ENCODE measurements around the gene NANOS1.
"Not testable (repeated sequence)": the region's sequence is repeated elsewhere in the genome, so short reads cannot be mapped to it uniquely, and the experiment has no call there.

NANOS1 gene

DNA sequence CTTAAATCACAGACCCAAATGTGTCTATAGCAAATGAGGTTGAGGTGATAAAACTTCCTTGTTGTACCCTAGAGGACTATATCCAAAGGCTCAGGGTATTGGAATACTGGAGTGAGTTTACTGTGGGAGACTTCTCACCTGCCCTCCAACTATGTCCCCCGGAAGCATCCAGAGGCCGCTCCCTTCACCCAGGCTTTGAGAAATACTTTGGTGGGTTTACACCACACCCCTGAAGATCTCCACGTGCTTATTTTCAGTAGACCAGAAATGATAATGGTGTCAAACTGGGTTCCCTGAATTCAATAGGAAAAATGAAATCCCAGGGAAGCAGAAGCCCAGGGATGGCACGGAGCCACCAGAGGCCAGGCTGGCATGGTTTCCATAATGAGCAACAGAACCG is 31.3 kb upstream of the NANOS1 start:
- Mint-ChIP-seq H3K4me1 (no peaks in the 10 kb centered on the region), H3K27me3 (peaks cover 32% of the 10 kb centered on the region), H3K4me3 (no peak overlapping the region), H3K36me3 (no peaks in the 10 kb centered on the region), H3K27ac (no peak overlapping the region), H3K9me3 (peaks cover 3% of the 10 kb centered on the region)
- ATAC-seq: no peak

GRCh38 chr10:119001717-119002500 is 27.6 kb upstream of the NANOS1 start:
- Mint-ChIP-seq H3K4me3 (no peak overlapping the region), H3K9me3 (peaks cover 3% of the 10 kb centered on the region), H3K4me1 (no peaks in the 10 kb centered on the region), H3K27me3 (peaks cover 51% of the 10 kb centered on the region), H3K27ac (no peak overlapping the region), H3K36me3 (no peaks in the 10 kb centered on the region)
- ATAC-seq: no peak

DNA sequence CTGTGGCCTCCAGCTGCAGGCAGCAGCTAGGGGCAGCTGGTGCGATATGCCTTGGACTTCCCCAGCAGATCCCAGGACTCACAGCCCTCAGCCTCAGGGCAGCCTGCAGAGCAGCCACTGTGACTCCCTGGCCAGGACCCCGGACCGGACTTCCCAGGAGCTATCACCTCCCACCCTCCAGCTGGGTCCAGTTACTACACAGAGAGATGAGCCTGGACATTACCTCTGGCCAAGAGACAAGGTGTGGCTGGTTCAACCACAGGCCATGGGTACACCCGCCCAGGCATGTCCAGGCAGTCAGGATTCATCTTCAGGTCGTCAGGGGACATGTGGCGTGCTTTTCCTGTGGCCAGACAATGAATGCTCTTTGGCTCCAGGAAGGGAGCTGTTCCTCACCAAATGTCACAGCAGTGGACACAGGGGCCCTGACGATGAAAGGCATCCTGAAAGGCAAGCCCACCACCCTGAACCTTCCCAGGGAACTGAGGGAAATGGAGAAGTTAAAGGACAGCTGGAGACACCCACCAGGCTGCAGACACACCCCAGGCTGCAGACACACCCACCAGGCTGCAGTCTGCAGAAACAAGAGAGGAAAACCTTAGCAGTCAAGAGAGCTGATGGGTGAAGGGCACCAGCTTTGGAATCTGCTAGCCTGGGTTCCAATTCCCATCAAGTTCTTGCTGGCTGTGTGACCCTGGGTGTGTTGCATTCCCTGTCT is 25.8 kb upstream of the NANOS1 start:
- Mint-ChIP-seq H3K9me3 (no peaks in the 10 kb centered on the region), H3K27ac (no peak overlapping the region), H3K27me3 (peaks cover 55% of the 10 kb centered on the region), H3K4me1 (no peaks in the 10 kb centered on the region), H3K36me3 (no peaks in the 10 kb centered on the region), H3K4me3 (no peak overlapping the region)
- ATAC-seq: no peak

DNA sequence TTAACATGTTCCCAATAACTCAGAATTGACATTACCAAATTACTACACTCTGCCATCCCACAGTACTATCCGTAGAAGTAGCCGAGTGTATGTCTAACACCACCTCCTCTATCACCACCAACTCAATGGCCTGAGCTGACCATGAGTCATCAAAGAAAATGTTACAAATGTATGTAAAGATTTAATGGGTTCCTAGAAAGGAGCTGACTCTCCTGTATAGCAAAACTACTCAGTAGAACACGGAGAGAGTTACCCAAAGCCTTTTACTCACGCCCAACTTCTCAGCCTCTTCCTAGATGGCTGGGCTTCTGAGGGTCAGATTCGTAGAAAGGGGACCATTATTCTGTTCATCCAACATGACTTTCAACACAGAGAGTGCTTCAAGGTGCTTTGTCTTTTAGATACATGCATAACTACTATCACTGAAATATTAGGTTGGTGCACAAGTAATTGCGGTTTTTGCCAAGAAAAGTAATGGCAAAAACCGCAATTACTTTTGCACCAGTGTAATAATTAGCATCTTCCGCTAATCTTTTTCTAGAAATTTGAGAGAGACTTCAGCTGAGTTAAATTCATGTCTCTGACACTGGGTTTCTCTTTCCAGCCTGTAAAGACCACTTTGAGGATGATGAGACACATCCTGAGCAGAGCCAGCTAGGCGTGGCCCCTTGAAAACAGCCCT is 24.0 kb upstream of the NANOS1 start:
- H3K9me3 Mint-ChIP-seq: peaks cover 3% of the 10 kb centered on the region
- H3K4me3 Mint-ChIP-seq: no peak overlapping the region
- no peaks in the 10 kb centered on the region for H3K4me1 Mint-ChIP-seq
- no peak overlapping the region for H3K27ac Mint-ChIP-seq
- ATAC-seq: no peak
- H3K27me3 Mint-ChIP-seq: peaks cover 63% of the 10 kb centered on the region
- no peaks in the 10 kb centered on the region for H3K36me3 Mint-ChIP-seq

GRCh38 chr10:119006451-119007210 is 22.9 kb upstream of the NANOS1 start:
- H3K27ac Mint-ChIP-seq: no peak overlapping the region
- no peak overlapping the region for H3K4me3 Mint-ChIP-seq
- H3K27me3 Mint-ChIP-seq: peaks cover 55% of the 10 kb centered on the region
- ATAC-seq: peak; percentile 20
- no peaks in the 10 kb centered on the region for H3K36me3 Mint-ChIP-seq
- no peaks in the 10 kb centered on the region for H3K4me1 Mint-ChIP-seq
- H3K9me3 Mint-ChIP-seq: peaks cover 3% of the 10 kb centered on the region

DNA sequence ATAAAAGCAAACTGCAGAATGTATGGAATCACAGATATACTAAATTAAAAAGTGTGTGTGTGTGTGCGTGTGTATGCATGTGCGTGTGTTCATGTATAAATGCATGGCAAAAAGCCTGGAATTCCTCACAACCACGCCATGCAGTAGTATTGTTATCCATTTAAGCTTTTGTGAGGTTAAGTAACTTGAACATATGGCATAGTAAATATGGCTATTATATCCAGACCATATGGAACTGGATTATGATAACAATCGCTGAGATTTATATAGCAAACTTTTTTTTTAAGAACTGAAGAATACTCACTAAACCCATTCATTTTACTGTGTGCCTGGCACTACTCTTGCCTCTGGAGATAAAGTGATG is 22.3 kb upstream of the NANOS1 start:
- no peak for ATAC-seq
- Mint-ChIP-seq H3K36me3 (no peaks in the 10 kb centered on the region), H3K4me1 (no peaks in the 10 kb centered on the region), H3K27me3 (peaks cover 49% of the 10 kb centered on the region), H3K4me3 (no peak overlapping the region), H3K27ac (no peak overlapping the region), H3K9me3 (peaks cover 3% of the 10 kb centered on the region)

DNA sequence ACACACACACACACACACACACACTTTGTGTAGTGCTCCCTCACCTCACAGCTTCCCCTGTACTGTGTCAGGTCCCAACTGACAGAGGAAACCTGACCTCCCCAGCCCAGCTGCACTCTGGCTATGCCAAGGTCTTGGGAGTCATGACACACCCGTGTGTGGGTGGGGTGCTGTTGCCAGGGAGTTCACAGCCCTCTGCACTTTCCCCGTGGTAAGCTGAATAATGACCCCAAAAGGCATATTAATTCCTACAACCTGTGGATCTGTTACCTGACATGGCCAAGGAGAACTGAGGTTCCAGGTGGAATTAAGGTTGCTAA is 8.9 kb upstream of the NANOS1 start:
- no peak for ATAC-seq
- H3K27me3 Mint-ChIP-seq: peaks cover 26% of the 10 kb centered on the region
- peaks cover 5% of the 10 kb centered on the region for H3K9me3 Mint-ChIP-seq
- H3K4me3 Mint-ChIP-seq: no peak overlapping the region
- no peak overlapping the region for H3K27ac Mint-ChIP-seq
- H3K36me3 Mint-ChIP-seq: no peaks in the 10 kb centered on the region
- H3K4me1 Mint-ChIP-seq: peaks cover 4% of the 10 kb centered on the region

- peaks cover 6% of the 10 kb centered on the region for H3K4me1 Mint-ChIP-seq
- H3K27ac Mint-ChIP-seq: no peak overlapping the region
- no peak overlapping the region for H3K4me3 Mint-ChIP-seq
- peaks cover 5% of the 10 kb centered on the region for H3K9me3 Mint-ChIP-seq
- peaks cover 36% of the 10 kb centered on the region for H3K27me3 Mint-ChIP-seq
- no peaks in the 10 kb centered on the region for H3K36me3 Mint-ChIP-seq
- no peak for ATAC-seq
Measured at GRCh38 chr10:119022846-119023552, 6.5 kb upstream of the NANOS1 start.

- Mint-ChIP-seq H3K27ac (no peak overlapping the region), H3K4me3 (no peak overlapping the region), H3K36me3 (no peaks in the 10 kb centered on the region), H3K27me3 (peaks cover 37% of the 10 kb centered on the region), H3K4me1 (peaks cover 11% of the 10 kb centered on the region), H3K9me3 (peaks cover 5% of the 10 kb centered on the region)
- no peak for ATAC-seq
Measured at GRCh38 chr10:119023553-119023868, 6.0 kb upstream of the NANOS1 start.

DNA sequence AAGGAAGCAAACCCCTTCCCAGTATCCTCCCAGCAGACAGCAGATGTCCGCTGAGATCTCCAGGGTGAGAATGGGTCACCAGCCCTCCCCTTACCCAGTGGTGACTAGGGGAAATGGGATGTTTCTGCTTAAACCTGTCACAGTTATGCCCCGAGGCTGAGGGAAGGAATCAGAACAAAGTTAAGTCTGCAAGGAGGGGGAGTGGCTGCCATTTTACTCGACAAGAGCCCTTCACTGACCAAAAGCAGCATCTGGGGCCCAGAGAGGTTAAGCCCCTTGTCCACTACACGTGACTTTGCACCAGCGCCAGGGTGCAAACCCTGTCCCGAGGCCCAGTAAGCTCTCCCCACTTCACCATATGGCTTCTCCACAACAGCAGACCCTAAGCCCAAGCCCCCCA is 4.6 kb upstream of the NANOS1 start:
- no peak overlapping the region for H3K4me3 Mint-ChIP-seq
- H3K27me3 Mint-ChIP-seq: peaks cover 28% of the 10 kb centered on the region
- H3K27ac Mint-ChIP-seq: no peak overlapping the region
- H3K4me1 Mint-ChIP-seq: peaks cover 16% of the 10 kb centered on the region
- ATAC-seq: no peak
- no peaks in the 10 kb centered on the region for H3K36me3 Mint-ChIP-seq
- H3K9me3 Mint-ChIP-seq: no peaks in the 10 kb centered on the region

DNA sequence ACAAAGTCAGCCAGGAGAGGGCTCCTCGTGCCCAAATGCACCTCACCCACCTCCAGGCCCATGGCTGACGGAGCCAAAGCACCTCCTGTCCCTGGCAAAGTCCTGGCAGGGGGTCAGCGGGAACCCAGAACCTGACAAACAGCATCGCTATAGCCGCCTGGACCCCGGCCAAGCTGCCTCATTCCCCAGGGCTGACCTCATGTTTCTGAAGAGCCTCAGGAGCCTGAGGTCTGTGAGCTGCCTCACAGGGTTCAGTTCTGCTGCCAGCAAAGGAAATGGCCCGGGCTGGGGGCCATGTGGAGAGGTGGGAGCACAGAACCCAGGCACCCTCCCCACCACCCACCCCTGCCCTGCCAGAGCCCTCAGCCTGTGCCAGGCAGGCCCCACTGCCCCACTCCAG is 4.2 kb upstream of the NANOS1 start:
- no peak for ATAC-seq
- no peak overlapping the region for H3K27ac Mint-ChIP-seq
- H3K4me1 Mint-ChIP-seq: peaks cover 16% of the 10 kb centered on the region
- H3K36me3 Mint-ChIP-seq: no peaks in the 10 kb centered on the region
- no peaks in the 10 kb centered on the region for H3K9me3 Mint-ChIP-seq
- peaks cover 28% of the 10 kb centered on the region for H3K27me3 Mint-ChIP-seq
- no peak overlapping the region for H3K4me3 Mint-ChIP-seq

- peaks cover 17% of the 10 kb centered on the region for H3K4me1 Mint-ChIP-seq
- no peak for ATAC-seq
- no peak overlapping the region for H3K27ac Mint-ChIP-seq
- H3K9me3 Mint-ChIP-seq: no peaks in the 10 kb centered on the region
- H3K4me3 Mint-ChIP-seq: no peak overlapping the region
- H3K36me3 Mint-ChIP-seq: no peaks in the 10 kb centered on the region
- peaks cover 24% of the 10 kb centered on the region for H3K27me3 Mint-ChIP-seq
Measured at GRCh38 chr10:119025776-119026175, 3.7 kb upstream of the NANOS1 start.

GRCh38 chr10:119026301-119027110 is 3.0 kb upstream of the NANOS1 start:
- no peaks in the 10 kb centered on the region for H3K36me3 Mint-ChIP-seq
- ATAC-seq: no peak
- H3K4me3 Mint-ChIP-seq: no peak overlapping the region
- H3K4me1 Mint-ChIP-seq: peaks cover 20% of the 10 kb centered on the region
- no peak overlapping the region for H3K27ac Mint-ChIP-seq
- no peaks in the 10 kb centered on the region for H3K9me3 Mint-ChIP-seq
- H3K27me3 Mint-ChIP-seq: peaks cover 19% of the 10 kb centered on the region

DNA sequence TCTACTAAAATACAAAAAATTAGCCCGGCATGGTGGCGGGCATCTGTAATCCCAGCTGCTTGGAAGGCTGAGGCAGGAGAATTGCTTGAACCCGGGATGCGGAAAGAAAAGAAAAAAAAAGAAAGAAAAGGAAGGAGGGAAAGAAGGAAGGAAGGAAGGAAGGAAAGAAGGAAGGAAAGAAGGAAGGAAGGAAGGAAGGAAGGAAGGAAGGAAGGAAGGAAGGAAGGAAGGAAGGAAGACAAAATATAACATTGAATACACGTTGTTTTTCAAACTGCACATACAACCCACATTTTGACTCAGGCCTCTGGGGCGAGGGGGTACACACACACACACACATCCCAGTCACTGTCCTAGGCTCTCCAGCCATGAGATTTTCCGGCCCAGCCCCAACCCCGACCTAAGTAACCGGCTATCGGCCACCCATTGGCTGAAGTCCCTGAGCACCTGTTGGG is 1.0 kb upstream of the NANOS1 start:
- not testable (repeated sequence) for H3K27ac Mint-ChIP-seq

More for the DNA sequence above, 1.0 kb upstream of the NANOS1 start:
- Mint-ChIP-seq H3K4me3 (peak overlapping the region; percentile 59), H3K27me3 (peaks cover 19% of the 10 kb centered on the region), H3K4me1 (peaks cover 32% of the 10 kb centered on the region), H3K36me3 (peaks cover 12% of the 10 kb centered on the region)
- not testable (repeated sequence) for H3K9me3 Mint-ChIP-seq, ATAC-seq

Data from stimulated activated memory B cell treated with anti-CD40 and anti-IgM and Interleukin-4, amounts not matched to agents 10 μg/mL and 1 μg/mL and 100 μg/mL, for 72 hours (primary cell).